Left colon (tissue), 2 donors: ENCODE measurements around the gene PPP1R9A. TPM values are rescaled to one million over a fixed set of nuclear protein-coding genes. Genes with fewer than 3 reads are reported as not detected.

Source experiments
- ATAC-seq: fragments of 200-7000 bp; cut with Tn5 transposase; one replicate; pipeline ENCODE4 v1.9.1; 2020; ENCODE audit warnings: mild to moderate bottlenecking, moderate library complexity
- DNase-seq, 2 donors: peaks; one replicate each; pipeline ENCODE4 v3.0.0-alpha.2; 2020
- intact Hi-C, 2 donors: fragments of 100-400 bp; cut with DNase I in 1 of 2; cut with micrococcal nuclease in 1 of 2; formaldehyde crosslinking; loops; one replicate each; pipeline versions ENCODE4 v1.11.2 to v1.14.0; 2022; cut with DNase I, micrococcal nuclease
- total RNA-seq, 2 donors: library from RNA; stranded (reverse); fragmentation: NEBNext Ultra II Directional; extraction: Animal tissue kit (Norgen Biotek cat#: 25700); gene quantifications; one replicate each; pipeline ENCODE4 v1.2.1, GENCODE V29; 2021
- donor health status: DM: no; HTN: no; CAD: no.
- donor health status: DM: yes; HTN: yes; CAD: no.

PPP1R9A gene
- total RNA-seq, 2 donors from 2014 or later, result 24.0 to 24.5 TPM

- ATAC-seq, result no peak
- DNase-seq, result no peak
- intact Hi-C loops, result no loop called here
These were observed 155.5 kb downstream of the PPP1R9A start for GRCh38 chr7:95062901-95063300.

GRCh38 chr7:95066737-95067530 is 159.5 kb downstream of the PPP1R9A start:
- ATAC-seq (peak; percentile 42), DNase-seq (no peak)
- intact Hi-C loops, result no loop called here

GRCh38 chr7:95088536-95089215 is 181.3 kb downstream of the PPP1R9A start:
- intact Hi-C loops, result no loop called here
- no peak for ATAC-seq
- no peak for DNase-seq

GRCh38 chr7:95089414-95090315 is 182.3 kb downstream of the PPP1R9A start:
- DNase-seq, result no peak
- no peak for ATAC-seq
- intact Hi-C loops, result no loop called here

- intact Hi-C loops, result no loop called here
- no peak for ATAC-seq
- no peak for DNase-seq
These were observed 184.9 kb downstream of the PPP1R9A start for GRCh38 chr7:95092324-95092723.

- intact Hi-C loops, result no loop called here
- no peak for ATAC-seq
These were observed 188.0 kb downstream of the PPP1R9A start for GRCh38 chr7:95095259-95095965.

GRCh38 chr7:95095966-95096540 is 188.7 kb downstream of the PPP1R9A start:
- intact Hi-C loops, result no loop called here
- ATAC-seq (no peak), DNase-seq (no peak)

More at GRCh38 chr7:95095259-95095965, 188.0 kb downstream of the PPP1R9A start:
- DNase-seq, result no peak

GRCh38 chr7:95097291-95097690 is 189.9 kb downstream of the PPP1R9A start:
- no peak for ATAC-seq
- intact Hi-C loops, result no loop called here
- no peak for DNase-seq

GRCh38 chr7:95097851-95098250 is 190.5 kb downstream of the PPP1R9A start:
- intact Hi-C loops, result no loop called here
- no peak for DNase-seq
- ATAC-seq, result no peak

GRCh38 chr7:95099106-95099505 is 191.7 kb downstream of the PPP1R9A start:
- ATAC-seq, result no peak
- no peak for DNase-seq
- intact Hi-C loops, result no loop called here

- no peak for ATAC-seq
- intact Hi-C loops, result no loop called here
- DNase-seq, result no peak
These were observed 194.0 kb downstream of the PPP1R9A start for GRCh38 chr7:95101422-95101821.

- no peak for ATAC-seq
- DNase-seq, result no peak
- intact Hi-C loops, result no loop called here
These were observed 195.3 kb downstream of the PPP1R9A start for GRCh38 chr7:95102662-95103061.

GRCh38 chr7:95104739-95105138 is 197.3 kb downstream of the PPP1R9A start:
- ATAC-seq (peak; percentile 18), DNase-seq (no peak)
- intact Hi-C loops, result no loop called here

- intact Hi-C loops, result no loop called here
- ATAC-seq, result no peak
These were observed 198.2 kb downstream of the PPP1R9A start for GRCh38 chr7:95105627-95106026.

GRCh38 chr7:95106401-95106800 is 199.0 kb downstream of the PPP1R9A start:
- ATAC-seq (no peak), DNase-seq (no peak)
- intact Hi-C loops, result no loop called here

More at GRCh38 chr7:95105627-95106026, 198.2 kb downstream of the PPP1R9A start:
- no peak for DNase-seq

GRCh38 chr7:95110707-95111106 is 203.3 kb downstream of the PPP1R9A start:
- no peak for DNase-seq
- no peak for ATAC-seq
- intact Hi-C loops, result no loop called here

GRCh38 chr7:95113590-95113989 is 206.2 kb downstream of the PPP1R9A start:
- no peak for ATAC-seq
- DNase-seq, result no peak

GRCh38 chr7:95126053-95126709 is 218.8 kb downstream of the PPP1R9A start:
- ATAC-seq, result no peak
- intact Hi-C loops, result no loop called here

More at GRCh38 chr7:95113590-95113989, 206.2 kb downstream of the PPP1R9A start:
- intact Hi-C loops, result no loop called here

More at GRCh38 chr7:95126053-95126709, 218.8 kb downstream of the PPP1R9A start:
- DNase-seq, result no peak
